PC-9 (cell line): ENCODE data around the gene ACYP1. TPM values are rescaled to one million over a fixed set of nuclear protein-coding genes. Genes with fewer than 3 reads are reported as not detected.

Experiments used
- BruUV-seq: library from RNA; stranded (reverse); fragments of 400-500 nt; replicated peaks from 2 replicates; lab custom pipeline; 2021; lab: Mats Ljungman, UMichigan
- CTCF ChIA-PET: fragments of 300-600 bp; sonication (Branson Sonifier 250); formaldehyde crosslinking; loops from one replicate; lab custom pipeline; 2022; ENCODE audit warnings: antibody characterized with exemption; lab: Charles Lee
- POLR2A ChIA-PET: fragments of 300-600 bp; sonication (Branson Sonifier 250); formaldehyde crosslinking; loops from one replicate; lab custom pipeline; 2022; ENCODE audit warnings: antibody characterized with exemption; ENCODE audit not compliant: unreplicated experiment; lab: Charles Lee
- DNase-seq, 2 experiments: peaks; one replicate each; pipeline versions ENCODE4 v3.0.0 to v3.0.0-alpha.2; 2015 to 2022; ENCODE audit warnings: mixed read lengths in 1 of 2
- H2AFZ ChIP-seq: fragments of 200-600 bp; sonication (generic); 2 replicates; pipeline ENCODE4 v1.8.1; 2017; ENCODE audit warnings: antibody characterized with exemption
- H3F3A ChIP-seq: fragments of 200-600 bp; sonication (generic); 2 replicates; pipeline ENCODE4 v1.8.1; 2017; ENCODE audit warnings: antibody characterized with exemption, mild to moderate bottlenecking, low read depth; ENCODE audit not compliant: insufficient read depth
- H3K27ac ChIP-seq: fragments of 200-600 bp; sonication (generic); 2 replicates; pipeline ENCODE4 v1.6.1; 2016; ENCODE audit warnings: mixed run types
- H3K27me3 ChIP-seq: fragments of 200-600 bp; sonication (generic); 2 replicates; pipeline ENCODE4 v1.6.1; 2016; ENCODE audit warnings: low read depth, mixed run types; ENCODE audit not compliant: insufficient read depth
- H3K36me3 ChIP-seq: fragments of 200-600 bp; sonication (generic); 2 replicates; pipeline ENCODE4 v1.6.1; 2016; ENCODE audit warnings: low read depth, mixed run types
- H3K4me1 ChIP-seq: fragments of 200-600 bp; sonication (generic); replicated peaks from 2 replicates; pipeline ENCODE4 v1.6.1; 2016; ENCODE audit warnings: mixed run types; ENCODE audit not compliant: insufficient read depth
- H3K4me2 ChIP-seq: fragments of 200-600 bp; sonication (generic); 2 replicates; pipeline ENCODE4 v1.6.1; 2017; ENCODE audit warnings: mixed run types
- H3K4me3 ChIP-seq: fragments of 200-600 bp; sonication (generic); 2 replicates; pipeline ENCODE4 v1.6.1; 2016; ENCODE audit warnings: mixed run types
- H3K79me2 ChIP-seq: fragments of 200-600 bp; sonication (generic); 2 replicates; pipeline ENCODE4 v1.6.1; 2017; ENCODE audit warnings: low read depth, mixed run types
- H3K9me2 ChIP-seq: fragments of 200-600 bp; sonication (generic); 2 replicates; pipeline ENCODE4 v1.8.1; 2017; ENCODE audit warnings: mild to moderate bottlenecking; ENCODE audit not compliant: insufficient read depth
- H3K9me3 ChIP-seq: fragments of 200-600 bp; sonication (generic); 2 replicates; pipeline ENCODE4 v1.8.1; 2016; ENCODE audit warnings: low read depth; ENCODE audit not compliant: insufficient read depth
- H4K20me1 ChIP-seq: fragments of 200-600 bp; sonication (generic); 2 replicates; pipeline ENCODE4 v1.8.1; 2017; ENCODE audit not compliant: insufficient read depth
- CTCF ChIP-seq: fragments of 200-600 bp; sonication (generic); conservative IDR thresholded peaks from 2 replicates; pipeline ENCODE4 v1.6.1; 2017; ENCODE audit warnings: mixed run types, antibody characterized with exemption, mild to moderate bottlenecking, moderate library complexity
- EZH2 ChIP-seq: fragments of 200-600 bp; sonication (generic); IDR thresholded peaks from 2 replicates; pipeline ENCODE4 v1.8.0; 2017; ENCODE audit warnings: antibody characterized with exemption, low read depth
- intact Hi-C: fragments of 100-400 bp; cut with micrococcal nuclease; formaldehyde crosslinking; loops from one replicate; pipeline ENCODE4 v1.10.0; 2022; ENCODE audit not compliant: unreplicated experiment
- total RNA-seq: library from RNA; stranded (reverse); gene quantifications from 2 replicates; pipeline ENCODE4 v1.2.3, GENCODE V29; 2021

ACYP1 gene
- total RNA-seq, 1 experiment from 2014 or later = 98.9 TPM

- POLR2A ChIA-PET = interaction anchor here (0.6 to 1.1 kb wide), 4 partner anchors 26 to 220 kb away, joined by 3 to 7 read pairs (median 5); no protein-coding TSS in a partner anchor
- Histone ChIP-seq H3K9me3 (no peaks in the 10 kb centered on the region), H4K20me1 (no peaks in the 10 kb centered on the region), H3K9me2 (no peaks in the 10 kb centered on the region), H3K36me3 (peaks cover 20% of the 10 kb centered on the region), H3K27ac (peak overlapping the region; percentile 37), H3K4me1 (peaks cover 22% of the 10 kb centered on the region), H3F3A (peaks cover 34% of the 10 kb centered on the region), H3K79me2 (peaks cover 50% of the 10 kb centered on the region), H3K4me3 (peak overlapping the region; percentile 68), H3K4me2 (peak overlapping the region; percentile 87), H3K27me3 (no peaks in the 10 kb centered on the region), H2AFZ (peak overlapping the region; percentile 89)
- DNase-seq = no peak
- intact Hi-C loops = no loop called here
- CTCF ChIA-PET = interaction anchor here (1.1 to 2.4 kb wide), 4 partner anchors 40 to 157 kb away, joined by 3 to 6 read pairs (median 3); no protein-coding TSS in a partner anchor
- no TSS peak for BruUV-seq
- TF ChIP-seq EZH2 (no peak), CTCF (no peak)
These were observed 811 bp downstream of the ACYP1 start for GRCh38 chr14:75063013-75063412.

GRCh38 chr14:75060420-75060819, 3.4 kb downstream of the ACYP1 start:
- POLR2A ChIA-PET = no interaction called here
- Histone ChIP-seq H3K27me3 (no peaks in the 10 kb centered on the region), H3K4me3 (no peak overlapping the region), H3F3A (peaks cover 25% of the 10 kb centered on the region; the same call in 1 of the 2 replicates), H4K20me1 (no peaks in the 10 kb centered on the region), H3K4me2 (no peak overlapping the region), H3K79me2 (peaks cover 40% of the 10 kb centered on the region), H3K9me2 (no peaks in the 10 kb centered on the region), H3K27ac (no peak overlapping the region), H3K4me1 (peaks cover 13% of the 10 kb centered on the region), H3K9me3 (no peaks in the 10 kb centered on the region), H3K36me3 (peaks cover 24% of the 10 kb centered on the region), H2AFZ (no peak overlapping the region)
- BruUV-seq = no TSS peak
- CTCF ChIA-PET = interaction anchor here (0.6 kb wide), 1 partner anchor 137 kb away, joined by 3 read pairs; the partner anchor contains the start of gene RPS6KL1
- peak in 1 of 2 experiments; percentile 22 for DNase-seq
- intact Hi-C loops = no loop called here
- TF ChIP-seq CTCF (no peak), EZH2 (no peak)

GRCh38 chr14:75059642-75060041, 4.2 kb downstream of the ACYP1 start:
- Histone ChIP-seq H3K4me2 (no peak overlapping the region), H3F3A (peaks cover 28% of the 10 kb centered on the region; the same call in 1 of the 2 replicates), H3K4me3 (no peak overlapping the region), H3K27ac (no peak overlapping the region), H3K9me2 (no peaks in the 10 kb centered on the region), H3K36me3 (peaks cover 24% of the 10 kb centered on the region), H3K4me1 (peaks cover 13% of the 10 kb centered on the region), H3K27me3 (no peaks in the 10 kb centered on the region), H3K79me2 (peaks cover 40% of the 10 kb centered on the region), H4K20me1 (no peaks in the 10 kb centered on the region), H2AFZ (no peak overlapping the region), H3K9me3 (no peaks in the 10 kb centered on the region)
- intact Hi-C loops = no loop called here
- ChIA-PET CTCF (interaction anchor here (0.6 kb wide), 1 partner anchor 136 kb away, joined by 3 read pairs; the partner anchor contains the start of gene RPS6KL1), POLR2A (no interaction called here)
- no TSS peak for BruUV-seq
- peak in 1 of 2 experiments; percentile 24 for DNase-seq
- no peak for TF ChIP-seq EZH2
- TF ChIP-seq CTCF = no peak
